Esophagus muscularis mucosa (tissue), 4 donors: ENCODE data around the gene PUSL1. TPM values are rescaled to one million over a fixed set of nuclear protein-coding genes. Genes with fewer than 3 reads are reported as not detected.

Source experiments
- DNase-seq: peaks from one replicate; pipeline ENCODE4 v3.0.0-alpha.2; 2017; ENCODE audit errors: extremely low spot score
- H3K27ac ChIP-seq, 4 donors: fragments of 200-600 bp; sonication (generic); replicated peaks in 1 of 4; 1 replicate in 3 of 4; 2 replicates in 1 of 4; pipeline ENCODE4 v1.5.1; 2016 to 2019; ENCODE audit warnings: mild to moderate bottlenecking in 1 of 4
- H3K27me3 ChIP-seq, 4 donors: fragments of 200-600 bp; sonication (generic); one replicate each; pipeline versions ENCODE4 v1.5.1 to v1.6.0; 2016 to 2019
- H3K36me3 ChIP-seq, 4 donors: fragments of 200-600 bp; sonication (generic); one replicate each; pipeline ENCODE4 v1.5.1; 2016 to 2019
- H3K4me1 ChIP-seq, 4 donors: fragments of 200-600 bp; sonication (generic); one replicate each; pipeline ENCODE4 v1.5.1; 2016 to 2019
- H3K4me3 ChIP-seq, 4 donors: fragments of 200-600 bp; sonication (generic); 1 replicate in 2 of 4; 2 replicates in 2 of 4; pipeline ENCODE4 v1.5.1; 2016 to 2019; ENCODE audit warnings: mild to moderate bottlenecking in 4 of 4, moderate library complexity in 1 of 4
- H3K9me3 ChIP-seq, 4 donors: fragments of 200-600 bp; sonication (generic); 1 replicate in 3 of 4; 2 replicates in 1 of 4; pipeline ENCODE4 v1.5.1; 2016 to 2019
- CTCF ChIP-seq, 3 experiments: fragments of 200-600 bp in 2 of 3; fragments of 450-650 bp in 1 of 3; sonication (generic) in 2 of 3; IDR thresholded peaks; one replicate each; pipeline ENCODE4 v1.5.1; 2017 to 2019; ENCODE audit warnings: antibody characterized with exemption in 3 of 3, mild to moderate bottlenecking in 2 of 3, moderate library complexity in 1 of 3
- EP300 ChIP-seq: sonication (generic); formaldehyde crosslinking; IDR thresholded peaks from one replicate; pipeline ENCODE4 v1.6.1; 2017; ENCODE audit warnings: antibody characterized with exemption
- POLR2A ChIP-seq: fragments of 450-650 bp; IDR thresholded peaks from one replicate; pipeline ENCODE4 v1.6.1; 2017; ENCODE audit warnings: antibody characterized with exemption, moderate library complexity, mild to moderate bottlenecking, low read depth
- POLR2AphosphoS5 ChIP-seq, 2 donors: sonication (generic); formaldehyde crosslinking; IDR thresholded peaks; one replicate each; pipeline ENCODE4 v1.6.1; 2017; ENCODE audit warnings: antibody characterized with exemption in 2 of 2
- WGBS: methylation state at CpG from one replicate; pipeline ENCODE4 v1.1.5; 2018; 5-methylcytosine and 5-hydroxymethylcytosine counted together
- intact Hi-C: fragments of 100-400 bp; cut with DNase I; formaldehyde crosslinking; loops from one replicate; pipeline ENCODE4 v1.15.1; 2023
- total RNA-seq, 4 donors: library from RNA; depleted of rRNA; stranded (reverse); fragments of >200 nt; gene quantifications; one replicate each; pipeline versions ENCODE4 v1.1.0 to v1.2.1, GENCODE V29; 2016

The PUSL1 gene
- total RNA-seq, 4 donors from 2014 or later: 10.3 to 24.7 (median 21.7) TPM

GRCh38 chr1:1292442-1292779 lies 16.0 kb upstream of the PUSL1 start:
- H3K9me3 ChIP-seq: no peaks in the 10 kb centered on the region
- WGBS: 84% methylated on average over 9 of the region's 9 CpGs
- peaks cover 0 to 6% (median 0%) of the 10 kb centered on the region in 4 donors for H3K27me3 ChIP-seq
- no peak overlapping the region for H3K4me3 ChIP-seq
- TF ChIP-seq CTCF (IDR thresholded peaks at IDR 0.05): no peak
- no peak for TF ChIP-seq POLR2A
- TF ChIP-seq POLR2AphosphoS5 (IDR thresholded peaks at IDR 0.05): no peak
- no peak for TF ChIP-seq EP300
- peaks cover 0 to 20% (median 14%) of the 10 kb centered on the region in 4 donors for H3K4me1 ChIP-seq
- intact Hi-C loops: loop anchor here (5.0 kb wide), 1 partner anchor 260 kb away; no protein-coding TSS in a partner anchor
- DNase-seq: no peak
- H3K36me3 ChIP-seq: peaks cover 4 to 43% (median 38%) of the 10 kb centered on the region in 4 donors
- H3K27ac ChIP-seq: no peak overlapping the region

DNA sequence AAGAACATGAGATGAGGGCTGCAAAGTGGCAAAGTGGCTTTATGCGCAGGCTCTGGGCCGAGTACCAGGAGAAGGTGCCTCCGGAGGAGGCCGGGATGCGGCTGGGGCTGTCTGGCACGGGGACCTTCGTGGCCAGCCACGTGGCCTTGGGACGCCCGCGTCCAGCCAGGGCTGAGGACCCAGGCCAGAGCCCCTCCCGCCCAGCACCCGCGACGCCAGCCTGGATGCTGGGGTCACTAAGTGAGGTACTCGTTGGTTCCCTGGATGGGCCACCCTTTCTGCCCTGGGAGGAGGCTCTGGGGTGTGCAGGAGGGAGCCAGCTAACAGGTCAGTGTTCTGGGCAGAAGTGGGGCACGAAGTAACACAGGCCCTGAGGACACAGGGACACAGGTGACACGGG lies 15.5 kb upstream of the PUSL1 start:
- Histone ChIP-seq H3K4me3 (no peak overlapping the region), H3K4me1 (peaks cover 0 to 20% (median 14%) of the 10 kb centered on the region in 4 donors), H3K27me3 (peaks cover 0 to 1% (median 0%) of the 10 kb centered on the region in 4 donors), H3K27ac (no peak overlapping the region), H3K36me3 (peaks cover 4 to 47% (median 42%) of the 10 kb centered on the region in 4 donors), H3K9me3 (no peaks in the 10 kb centered on the region)
- intact Hi-C loops: loop anchor here (5.0 kb wide), 1 partner anchor 261 kb away; no protein-coding TSS in a partner anchor
- DNase-seq: no peak
- WGBS: 88% methylated on average over 15 of the region's 18 CpGs
- no peak for TF ChIP-seq EP300
- TF ChIP-seq POLR2AphosphoS5 (IDR thresholded peaks at IDR 0.05): no peak
- no peak for TF ChIP-seq POLR2A
- TF ChIP-seq CTCF (IDR thresholded peaks at IDR 0.05): no peak

- H3K36me3 ChIP-seq: peaks cover 4 to 54% (median 46%) of the 10 kb centered on the region in 4 donors
- no peaks in the 10 kb centered on the region for H3K9me3 ChIP-seq
These were observed 14.8 kb upstream of the PUSL1 start for GRCh38 chr1:1293263-1294249.

DNA sequence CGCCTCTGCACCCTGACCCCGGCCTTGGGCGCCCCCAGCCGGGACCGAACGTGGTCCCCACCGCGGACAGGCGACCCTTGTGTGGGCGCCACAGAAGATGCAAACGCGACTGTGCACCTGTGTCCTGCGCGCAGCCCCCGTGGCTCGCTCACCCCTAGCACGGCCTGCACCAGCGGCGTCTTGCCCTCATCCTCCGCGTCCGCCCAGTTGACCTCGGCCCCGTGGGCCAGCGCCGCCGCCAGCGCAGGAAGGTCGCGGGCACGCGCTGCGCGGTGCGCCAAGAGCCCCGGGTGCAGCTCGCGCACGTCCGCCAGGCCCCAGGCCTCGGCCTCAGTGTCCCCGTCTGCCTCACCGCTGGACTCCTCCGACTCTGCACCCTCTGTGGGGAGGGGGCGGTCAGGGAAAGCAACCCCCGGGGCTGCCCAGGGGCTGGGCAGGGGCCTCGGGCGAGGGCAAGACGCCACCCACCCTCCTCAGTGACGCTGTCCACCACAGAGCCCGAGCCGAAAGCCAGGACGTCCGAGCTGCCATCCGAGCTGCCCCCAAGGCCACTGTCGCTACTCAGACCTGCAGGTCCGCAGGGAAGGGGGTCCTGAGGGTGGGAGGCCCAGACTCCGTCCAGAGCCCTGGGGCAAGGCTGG lies 14.0 kb upstream of the PUSL1 start:
- Histone ChIP-seq H3K4me1 (peaks cover 0 to 28% (median 14%) of the 10 kb centered on the region in 4 donors), H3K27me3 (no peaks in the 10 kb centered on the region), H3K9me3 (no peaks in the 10 kb centered on the region), H3K27ac (no peak overlapping the region), H3K4me3 (no peak overlapping the region), H3K36me3 (peaks cover 4 to 62% (median 49%) of the 10 kb centered on the region in 4 donors)
- intact Hi-C loops: loop anchor here (5.0 kb wide), 1 partner anchor 262 kb away; no protein-coding TSS in a partner anchor
- no peak for TF ChIP-seq POLR2A
- no peak for TF ChIP-seq CTCF (IDR thresholded peaks at IDR 0.05)
- no peak for TF ChIP-seq POLR2AphosphoS5 (IDR thresholded peaks at IDR 0.05)
- no peak for TF ChIP-seq EP300
- no peak for DNase-seq
- WGBS: 83% methylated on average over 16 of the region's 58 CpGs

More at GRCh38 chr1:1293263-1294249, 14.8 kb upstream of the PUSL1 start:
- no peak for DNase-seq
- Histone ChIP-seq H3K27me3 (no peaks in the 10 kb centered on the region), H3K4me1 (peaks cover 0 to 20% (median 14%) of the 10 kb centered on the region in 4 donors), H3K4me3 (no peak overlapping the region), H3K27ac (no peak overlapping the region)
- 67% methylated on average over 37 of the region's 94 CpGs for WGBS
- TF ChIP-seq EP300 (no peak), CTCF (IDR thresholded peaks at IDR 0.05) (no peak), POLR2AphosphoS5 (IDR thresholded peaks at IDR 0.05) (no peak), POLR2A (no peak)
- intact Hi-C loops: loop anchor here (5.0 kb wide), 1 partner anchor 261 kb away; no protein-coding TSS in a partner anchor
